GM19023 (cell line): ENCODE results near the gene EYA3.

Experiments used
- ATAC-seq: cut with Tn5 transposase; IDR thresholded peaks from one replicate; pipeline ENCODE4 v1.9.1; 2021; ENCODE audit warnings: mild to moderate bottlenecking, moderate library complexity; ENCODE audit not compliant: unreplicated experiment

The EYA3 gene

GRCh38 chr1:28071813-28072212 lies 16.6 kb downstream of the EYA3 start:
- no peak for ATAC-seq

GRCh38 chr1:28070725-28071593 lies 17.5 kb downstream of the EYA3 start:
- no peak for ATAC-seq

GRCh38 chr1:28067523-28068090 lies 20.8 kb downstream of the EYA3 start:
- no peak for ATAC-seq

- no peak for ATAC-seq
Observed at GRCh38 chr1:28066393-28067154, 21.8 kb downstream of the EYA3 start.

- ATAC-seq = no peak
Observed at GRCh38 chr1:28064064-28064463, 24.3 kb downstream of the EYA3 start.

- ATAC-seq = no peak
Observed at GRCh38 chr1:28062806-28063205, 25.6 kb downstream of the EYA3 start.

GRCh38 chr1:28058971-28059878 lies 29.2 kb downstream of the EYA3 start:
- no peak for ATAC-seq

GRCh38 chr1:28058168-28058567 lies 30.2 kb downstream of the EYA3 start:
- no peak for ATAC-seq

GRCh38 chr1:28056129-28056925 lies 32.1 kb downstream of the EYA3 start:
- ATAC-seq = no peak

- no peak for ATAC-seq
Observed at GRCh38 chr1:28050776-28051175, 37.6 kb downstream of the EYA3 start.

- no peak for ATAC-seq
Observed at GRCh38 chr1:28046716-28047115, 41.7 kb downstream of the EYA3 start.

GRCh38 chr1:28045777-28046176 lies 42.6 kb downstream of the EYA3 start:
- no peak for ATAC-seq

- no peak for ATAC-seq
Observed at GRCh38 chr1:28044399-28044798, 44.0 kb downstream of the EYA3 start.

GRCh38 chr1:28039341-28039740 lies 49.1 kb downstream of the EYA3 start:
- no peak for ATAC-seq

- no peak for ATAC-seq
Observed at GRCh38 chr1:28037946-28038345, 50.5 kb downstream of the EYA3 start.

GRCh38 chr1:28037206-28037605 lies 51.2 kb downstream of the EYA3 start:
- no peak for ATAC-seq

- no peak for ATAC-seq
Observed at GRCh38 chr1:28036431-28036830, 52.0 kb downstream of the EYA3 start.

- ATAC-seq = no peak
Observed at GRCh38 chr1:28035420-28035819, 53.0 kb downstream of the EYA3 start.

- ATAC-seq = no peak
Observed at GRCh38 chr1:28032281-28032680, 56.1 kb downstream of the EYA3 start.

- no peak for ATAC-seq
Observed at GRCh38 chr1:28031173-28031572, 57.2 kb downstream of the EYA3 start.
